OCI-LY7 (cell line): ENCODE measurements around the gene ATP6V1B1. TPM values are rescaled to one million over a fixed set of nuclear protein-coding genes. Genes with fewer than 3 reads are reported as not detected.

Experiments used
- BruUV-seq: library from RNA; stranded (reverse); fragments of 400-500 nt; replicated peaks from 2 replicates; lab custom pipeline; 2021; lab: Mats Ljungman, UMichigan
- CTCF ChIA-PET: fragments of 300-600 bp; sonication (Branson Sonifier 250); formaldehyde crosslinking; loops from one replicate; lab custom pipeline; 2022; ENCODE audit warnings: antibody characterized with exemption; ENCODE audit not compliant: unreplicated experiment; lab: Charles Lee
- POLR2A ChIA-PET: fragments of 300-600 bp; sonication (Branson Sonifier 250); formaldehyde crosslinking; loops from one replicate; lab custom pipeline; 2022; ENCODE audit warnings: antibody characterized with exemption; lab: Charles Lee
- DNase-seq: peaks from one replicate; pipeline ENCODE4 v3.0.0-alpha.2; 2015; ENCODE audit warnings: low spot score
- H2AFZ ChIP-seq: fragments of 200-600 bp; sonication (generic), shearing (Covaris generic); 2 replicates; pipeline ENCODE4 v1.6.1; 2014; ENCODE audit warnings: mild to moderate bottlenecking, antibody characterized with exemption, low read length, moderate library complexity
- H3K27ac ChIP-seq: fragments of 200-600 bp; sonication (generic); 2 replicates; pipeline ENCODE4 v1.5.1; 2014; ENCODE audit warnings: mixed run types, low read depth, mild to moderate bottlenecking, moderate library complexity, low read length, inconsistent platforms; ENCODE audit not compliant: poor library complexity, severe bottlenecking
- H3K36me3 ChIP-seq: fragments of 200-600 bp; sonication (generic); 2 replicates; pipeline ENCODE4 v1.6.1; 2014; ENCODE audit warnings: mild to moderate bottlenecking, antibody characterized with exemption, low read length, moderate library complexity, mixed read lengths; ENCODE audit not compliant: insufficient read depth
- H3K4me1 ChIP-seq: fragments of 200-600 bp; sonication (generic); 2 replicates; pipeline ENCODE4 v1.5.1; 2014; ENCODE audit warnings: mild to moderate bottlenecking, low read length; ENCODE audit not compliant: insufficient read depth, poor library complexity, severe bottlenecking
- H3K4me2 ChIP-seq: fragments of 200-600 bp; sonication (generic); 2 replicates; pipeline ENCODE4 v1.6.1; 2014; ENCODE audit warnings: mild to moderate bottlenecking, low read length
- H3K4me3 ChIP-seq: fragments of 200-600 bp; sonication (generic); 2 replicates; pipeline ENCODE4 v1.5.1; 2014; ENCODE audit warnings: mild to moderate bottlenecking, low read depth, low read length; ENCODE audit not compliant: poor library complexity, severe bottlenecking
- H3K79me2 ChIP-seq: fragments of 200-600 bp; sonication (generic); 2 replicates; pipeline ENCODE4 v1.6.1; 2016; ENCODE audit warnings: low read depth, mild to moderate bottlenecking, low read length, moderate library complexity, mixed read lengths; ENCODE audit not compliant: insufficient read depth
- H3K9me2 ChIP-seq: fragments of 200-600 bp; sonication (generic); 2 replicates; pipeline ENCODE4 v1.6.1; 2016; ENCODE audit warnings: mild to moderate bottlenecking, low read length, mixed read lengths; ENCODE audit not compliant: insufficient read depth
- H3K9me3 ChIP-seq: fragments of 200-600 bp; sonication (generic); 2 replicates; pipeline ENCODE4 v1.6.1; 2014; ENCODE audit warnings: mild to moderate bottlenecking, mixed run types, low read length, mixed read lengths
- H4K20me1 ChIP-seq: fragments of 200-600 bp; sonication (generic); 2 replicates; pipeline ENCODE4 v1.6.1; 2014; ENCODE audit warnings: mild to moderate bottlenecking, antibody characterized with exemption, low read length, moderate library complexity, mixed read lengths; ENCODE audit not compliant: insufficient read depth
- EZH2phosphoT487 ChIP-seq: fragments of 200-600 bp; sonication (generic); IDR thresholded peaks from 2 replicates; pipeline ENCODE4 v1.6.1; 2018; ENCODE audit warnings: low read depth, borderline replicate concordance, mild to moderate bottlenecking, mixed run types, antibody characterized with exemption, low read length, moderate library complexity, mixed read lengths
- intact Hi-C: fragments of 100-400 bp; cut with micrococcal nuclease; formaldehyde crosslinking; loops from one replicate; pipeline ENCODE4 v1.10.0; 2022; ENCODE audit not compliant: unreplicated experiment
- total RNA-seq, 2 experiments: library from RNA; depleted of rRNA in 1 of 2; stranded (reverse); fragments of >200 nt in 1 of 2; shearing (Covaris generic) in 1 of 2; gene quantifications; 2 replicates each; pipeline ENCODE4 v1.2.3, GENCODE V29; 2014 to 2022
- TF ChIP-seq, protein P1 (sequence below): fragments of 200-600 bp; sonication (generic); conservative IDR thresholded peaks from 2 replicates; pipeline ENCODE4 v1.5.1; 2014; ENCODE audit warnings: mild to moderate bottlenecking, antibody characterized with exemption, low read length, moderate library complexity, mixed read lengths

The ATP6V1B1 gene
- total RNA-seq, 2 experiments from 2014 or later = not detected

DNA sequence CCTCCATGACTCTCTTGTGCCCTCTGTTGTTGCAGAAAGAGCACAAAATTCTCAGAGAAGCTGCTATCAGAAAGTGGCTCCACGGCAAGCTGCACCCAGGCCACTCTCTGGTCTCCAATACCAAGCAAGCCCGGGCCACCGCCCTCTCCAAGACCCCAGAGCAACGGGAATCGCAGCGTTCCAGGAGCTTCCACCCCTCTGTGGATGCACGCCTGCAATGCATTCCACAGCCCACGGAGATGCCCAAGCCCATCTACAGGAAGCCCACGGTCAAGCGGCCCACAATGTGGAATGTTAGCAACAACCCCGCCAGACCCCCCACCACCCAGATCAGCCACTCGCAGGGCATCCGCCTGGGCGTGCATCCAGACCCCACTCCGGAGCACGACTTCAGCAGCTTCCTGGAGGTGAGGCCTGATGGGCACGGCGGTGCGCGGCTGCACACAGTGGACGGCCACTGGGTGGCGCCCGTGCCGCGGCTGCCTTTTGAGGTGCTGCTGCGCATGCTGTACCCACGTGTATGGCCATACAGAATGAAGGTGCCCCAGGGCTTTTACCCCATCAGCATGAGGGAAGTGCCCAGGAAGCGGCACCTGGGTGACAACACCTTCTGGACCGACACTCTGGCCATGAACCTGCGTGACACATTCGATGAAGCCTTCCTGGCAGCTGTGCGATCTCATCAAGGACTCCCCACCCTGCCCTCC is 49.0 kb downstream of the ATP6V1B1 start:
- TF ChIP-seq EZH2phosphoT487 = no peak
- TF ChIP-seq, protein P1, sequence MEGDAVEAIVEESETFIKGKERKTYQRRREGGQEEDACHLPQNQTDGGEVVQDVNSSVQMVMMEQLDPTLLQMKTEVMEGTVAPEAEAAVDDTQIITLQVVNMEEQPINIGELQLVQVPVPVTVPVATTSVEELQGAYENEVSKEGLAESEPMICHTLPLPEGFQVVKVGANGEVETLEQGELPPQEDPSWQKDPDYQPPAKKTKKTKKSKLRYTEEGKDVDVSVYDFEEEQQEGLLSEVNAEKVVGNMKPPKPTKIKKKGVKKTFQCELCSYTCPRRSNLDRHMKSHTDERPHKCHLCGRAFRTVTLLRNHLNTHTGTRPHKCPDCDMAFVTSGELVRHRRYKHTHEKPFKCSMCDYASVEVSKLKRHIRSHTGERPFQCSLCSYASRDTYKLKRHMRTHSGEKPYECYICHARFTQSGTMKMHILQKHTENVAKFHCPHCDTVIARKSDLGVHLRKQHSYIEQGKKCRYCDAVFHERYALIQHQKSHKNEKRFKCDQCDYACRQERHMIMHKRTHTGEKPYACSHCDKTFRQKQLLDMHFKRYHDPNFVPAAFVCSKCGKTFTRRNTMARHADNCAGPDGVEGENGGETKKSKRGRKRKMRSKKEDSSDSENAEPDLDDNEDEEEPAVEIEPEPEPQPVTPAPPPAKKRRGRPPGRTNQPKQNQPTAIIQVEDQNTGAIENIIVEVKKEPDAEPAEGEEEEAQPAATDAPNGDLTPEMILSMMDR = peak; percentile 83
- Histone ChIP-seq H3K9me3 (no peaks in the 10 kb centered on the region), H4K20me1 (no peaks in the 10 kb centered on the region), H3K4me2 (no peak overlapping the region), H2AFZ (no peak overlapping the region), H3K27ac (no peak overlapping the region), H3K4me1 (no peaks in the 10 kb centered on the region), H3K9me2 (no peaks in the 10 kb centered on the region), H3K4me3 (no peak overlapping the region), H3K79me2 (no peaks in the 10 kb centered on the region), H3K36me3 (peaks cover 57% of the 10 kb centered on the region)
- intact Hi-C loops = no loop called here
- ChIA-PET POLR2A (no interaction called here), CTCF (interaction anchor here (0.6 kb wide), 1 partner anchor 31 kb away, joined by 3 read pairs; no protein-coding TSS in a partner anchor)
- DNase-seq = peak; percentile 59
- BruUV-seq = no TSS peak

GRCh38 chr2:70985283-70985688 is 49.6 kb downstream of the ATP6V1B1 start:
- Histone ChIP-seq H3K4me2 (no peak overlapping the region), H3K4me1 (no peaks in the 10 kb centered on the region), H3K9me3 (no peaks in the 10 kb centered on the region), H3K9me2 (no peaks in the 10 kb centered on the region), H3K4me3 (no peak overlapping the region), H3K36me3 (peaks cover 62% of the 10 kb centered on the region), H2AFZ (no peak overlapping the region), H4K20me1 (no peaks in the 10 kb centered on the region), H3K27ac (no peak overlapping the region), H3K79me2 (no peaks in the 10 kb centered on the region)
- intact Hi-C loops = no loop called here
- ChIA-PET CTCF (no interaction called here), POLR2A (interaction anchor here (0.5 kb wide), 1 partner anchor 782 kb away, joined by 5 read pairs; no protein-coding TSS in a partner anchor)
- BruUV-seq = no TSS peak
- DNase-seq = no peak
- TF ChIP-seq, protein P1 = no peak
- TF ChIP-seq EZH2phosphoT487 = no peak

- Histone ChIP-seq H2AFZ (no peak overlapping the region), H3K4me3 (no peak overlapping the region), H3K27ac (no peak overlapping the region), H4K20me1 (no peaks in the 10 kb centered on the region), H3K4me2 (no peak overlapping the region), H3K4me1 (no peaks in the 10 kb centered on the region), H3K9me3 (no peaks in the 10 kb centered on the region), H3K79me2 (no peaks in the 10 kb centered on the region), H3K36me3 (peaks cover 69% of the 10 kb centered on the region), H3K9me2 (no peaks in the 10 kb centered on the region)
- no peak for DNase-seq
- no TSS peak for BruUV-seq
- ChIA-PET POLR2A (interaction anchor here (0.5 to 0.6 kb wide), 2 partner anchors 782 to 1796 kb away, joined by 3 to 5 read pairs; no protein-coding TSS in a partner anchor), CTCF (no interaction called here)
- intact Hi-C loops = no loop called here
- no peak for TF ChIP-seq EZH2phosphoT487
- TF ChIP-seq, protein P1 = no peak
These were observed 50.3 kb downstream of the ATP6V1B1 start for GRCh38 chr2:70985956-70986355.
